ENCODE data around the gene KLHL29.

Gene KLHL29

GRCh38 chr2:23449413-23449812 lies 64.4 kb downstream of the KLHL29 start:
- no peak for DNase-seq (ENCODE audit: low spot score)

- no peak for DNase-seq (ENCODE audit: low spot score)
Observed at GRCh38 chr2:23449831-23450331, 64.9 kb downstream of the KLHL29 start.

GRCh38 chr2:23452372-23452771 lies 67.4 kb downstream of the KLHL29 start:
- DNase-seq (ENCODE audit: low spot score), result no peak

GRCh38 chr2:23452853-23453420 lies 68.0 kb downstream of the KLHL29 start:
- no peak for DNase-seq (ENCODE audit: low spot score)

- no peak for DNase-seq (ENCODE audit: low spot score)
Observed at GRCh38 chr2:23453432-23453831, 68.5 kb downstream of the KLHL29 start.

- DNase-seq (ENCODE audit: low spot score), result no peak
Observed at GRCh38 chr2:23453836-23454460, 69.0 kb downstream of the KLHL29 start.

- no peak for DNase-seq (ENCODE audit: low spot score)
Observed at GRCh38 chr2:23454501-23455120, 69.6 kb downstream of the KLHL29 start.

GRCh38 chr2:23456396-23456795 lies 71.4 kb downstream of the KLHL29 start:
- no peak for DNase-seq (ENCODE audit: low spot score)

- no peak for DNase-seq (ENCODE audit: low spot score)
Observed at GRCh38 chr2:23456881-23457760, 72.1 kb downstream of the KLHL29 start.

- DNase-seq (ENCODE audit: low spot score), result no peak
Observed at GRCh38 chr2:23457990-23458682, 73.2 kb downstream of the KLHL29 start.

- no peak for DNase-seq (ENCODE audit: low spot score)
Observed at GRCh38 chr2:23459032-23459431, 74.1 kb downstream of the KLHL29 start.

GRCh38 chr2:23460228-23460627 lies 75.2 kb downstream of the KLHL29 start:
- DNase-seq (ENCODE audit: low spot score), result no peak

- no peak for DNase-seq (ENCODE audit: low spot score)
Observed at GRCh38 chr2:23460993-23461392, 76.0 kb downstream of the KLHL29 start.

- DNase-seq (ENCODE audit: low spot score), result no peak
Observed at GRCh38 chr2:23464156-23464555, 79.2 kb downstream of the KLHL29 start.

GRCh38 chr2:23464905-23465537 lies 80.0 kb downstream of the KLHL29 start:
- no peak for DNase-seq (ENCODE audit: low spot score)

- DNase-seq (ENCODE audit: low spot score), result no peak
Observed at GRCh38 chr2:23465936-23466335, 81.0 kb downstream of the KLHL29 start.

- DNase-seq (ENCODE audit: low spot score), result no peak
Observed at GRCh38 chr2:23467618-23468017, 82.6 kb downstream of the KLHL29 start.

- DNase-seq (ENCODE audit: low spot score), result no peak
Observed at GRCh38 chr2:23468474-23469141, 83.6 kb downstream of the KLHL29 start.

- no peak for DNase-seq (ENCODE audit: low spot score)
Observed at GRCh38 chr2:23469142-23469540, 84.2 kb downstream of the KLHL29 start.

- no peak for DNase-seq (ENCODE audit: low spot score)
Observed at GRCh38 chr2:23475036-23475435, 90.1 kb downstream of the KLHL29 start.

- no peak for DNase-seq (ENCODE audit: low spot score)
Observed at GRCh38 chr2:23475473-23475872, 90.5 kb downstream of the KLHL29 start.
